GM19238 (cell line): ENCODE data around the gene PITPNC1.
"Not testable (repeated sequence)": the region's sequence is repeated elsewhere in the genome, so short reads cannot be mapped to it uniquely, and the experiment has no call there.

ENCODE experiments used
- DNase-seq: peaks from one replicate; pipeline ENCODE4 v3.0.0; 2011; ENCODE audit warnings: low spot score; ENCODE audit not compliant: insufficient read length

Gene PITPNC1

GRCh38 chr17:67646472-67646871 is 269.4 kb downstream of the PITPNC1 start:
- no peak for DNase-seq

DNA sequence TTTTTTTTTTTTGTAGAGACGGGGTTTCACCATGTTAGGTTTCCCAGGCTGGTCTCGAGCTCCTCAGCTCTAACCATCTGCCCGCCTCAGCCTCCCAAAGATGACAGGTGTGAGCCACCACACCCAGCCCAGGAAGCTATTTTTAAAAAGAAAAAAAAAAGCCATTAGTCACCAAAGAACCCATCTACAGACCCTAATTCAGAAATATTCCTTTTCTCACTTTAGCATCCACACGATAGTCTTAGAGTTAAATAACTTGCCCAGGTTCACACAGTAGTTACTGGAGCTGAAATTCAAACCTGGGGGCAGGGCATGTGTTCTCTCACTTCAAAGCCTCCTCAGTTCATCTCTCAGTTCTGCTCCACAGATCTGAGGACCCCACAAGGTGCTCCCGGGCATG is 270.4 kb downstream of the PITPNC1 start:
- DNase-seq = no peak

DNA sequence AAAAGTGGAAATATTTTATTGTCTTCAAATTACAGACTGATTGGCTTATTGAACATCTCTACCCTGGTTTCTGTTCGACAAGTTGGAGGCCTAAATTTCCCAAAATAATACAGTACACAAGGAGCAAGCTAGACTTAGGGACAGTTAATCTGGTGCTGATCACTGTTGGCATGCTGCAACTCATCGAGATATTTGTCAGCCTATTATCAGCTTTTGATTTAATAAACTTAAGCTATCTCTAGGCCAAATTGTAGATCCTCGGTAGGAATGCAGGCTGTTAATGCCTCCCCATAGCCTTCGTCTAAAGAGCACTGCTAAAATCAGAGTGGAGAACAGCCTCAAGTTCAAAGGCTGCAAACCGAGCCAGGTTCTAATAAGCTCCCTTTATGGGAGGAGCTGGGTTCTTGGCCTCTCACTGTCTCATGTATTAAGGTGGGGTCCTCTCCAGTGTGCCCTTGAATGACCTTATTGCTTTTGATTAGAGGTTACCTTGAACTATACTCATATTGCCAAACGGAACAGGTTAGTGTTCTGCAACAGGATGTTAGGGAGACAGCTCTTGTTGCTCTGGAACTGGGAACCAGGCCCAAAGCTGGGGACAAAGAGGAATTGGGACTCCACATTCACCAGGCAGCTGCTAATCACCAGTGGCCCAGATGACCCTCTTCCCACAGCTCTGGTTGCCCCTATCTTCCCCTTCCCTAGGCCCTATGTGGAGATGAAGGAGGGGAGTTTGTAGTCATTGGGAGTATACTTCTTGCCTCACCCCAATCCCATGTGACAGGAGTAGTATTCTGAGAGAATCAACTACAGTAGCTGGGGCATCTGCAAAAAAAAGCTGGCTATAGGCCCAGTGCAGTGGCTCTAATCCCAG is 271.2 kb downstream of the PITPNC1 start:
- DNase-seq = no peak

DNA sequence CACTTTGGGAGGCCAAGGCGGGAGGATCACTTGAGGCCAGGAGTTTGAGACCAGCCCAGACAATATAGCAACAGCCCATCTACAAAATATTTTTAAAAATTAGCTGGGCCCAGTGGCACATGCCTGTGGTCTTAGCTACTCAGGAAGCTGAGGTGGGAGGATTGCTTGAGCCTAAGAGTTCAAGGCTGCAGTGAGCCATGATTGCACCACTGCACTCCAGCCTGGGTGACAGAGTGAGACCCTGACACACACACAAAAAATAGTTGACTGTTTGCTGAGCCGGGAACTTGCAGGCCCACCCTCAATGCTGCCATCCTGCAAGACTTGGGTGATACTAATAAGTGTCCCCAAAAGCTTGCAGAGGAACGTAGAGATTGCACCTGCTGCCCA is 271.8 kb downstream of the PITPNC1 start:
- DNase-seq = not testable (repeated sequence)

DNA sequence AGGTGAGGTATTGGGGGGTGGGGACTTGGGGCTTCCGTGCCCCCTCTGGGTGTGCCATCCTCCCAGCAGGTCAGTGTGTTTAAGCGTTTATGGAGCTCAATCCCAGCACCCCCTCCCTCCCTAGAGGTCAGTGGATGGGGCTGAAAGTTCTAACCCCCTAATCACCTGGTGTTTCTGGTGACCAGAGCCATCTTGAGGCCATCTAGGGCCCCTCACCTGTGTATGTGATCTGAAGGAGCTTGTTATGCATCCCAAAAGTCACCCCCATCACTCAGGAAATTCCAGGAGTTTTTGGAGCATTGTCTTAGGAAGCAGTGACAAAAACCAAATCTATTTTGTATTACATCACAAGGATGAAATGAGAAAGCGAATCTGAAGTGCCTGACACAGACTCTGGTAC is 272.8 kb downstream of the PITPNC1 start:
- no peak for DNase-seq

DNA sequence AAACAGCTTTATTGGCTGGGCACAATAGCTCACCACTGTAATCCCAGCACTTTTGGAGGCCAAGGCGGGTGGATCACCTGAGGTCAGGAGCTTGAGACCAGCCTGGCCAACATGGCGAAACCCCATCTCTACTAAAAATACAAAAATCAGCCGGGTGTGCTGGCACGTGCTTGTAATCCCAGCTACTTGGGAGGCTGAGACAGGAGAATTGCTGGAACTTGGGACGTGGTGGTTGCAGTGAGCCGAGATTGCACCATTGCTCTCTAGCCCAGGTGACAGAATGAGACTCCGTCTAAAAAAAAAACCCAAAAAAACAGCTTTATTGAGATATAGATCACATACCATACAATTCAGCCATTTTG is 274.1 kb downstream of the PITPNC1 start:
- DNase-seq = not testable (repeated sequence)

DNA sequence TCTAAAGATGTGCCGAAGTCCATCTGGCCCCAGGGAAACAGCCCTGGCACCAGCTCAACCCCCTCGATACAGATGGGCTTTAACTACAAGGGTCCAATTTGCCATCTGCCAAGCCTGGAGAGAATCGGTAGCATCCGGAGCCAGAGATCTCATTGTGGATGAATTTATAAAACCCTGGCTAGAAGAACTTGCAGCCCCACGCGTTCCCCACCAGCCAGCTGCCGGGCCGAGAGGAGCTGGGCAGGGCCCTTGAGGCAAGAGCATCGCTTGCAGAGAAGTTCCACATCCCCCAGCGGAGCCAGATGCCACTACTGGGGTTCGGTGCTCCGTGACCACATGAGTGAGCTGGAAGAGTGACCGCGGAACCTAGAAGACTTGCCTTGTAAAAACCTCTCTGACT is 275.4 kb downstream of the PITPNC1 start:
- no peak for DNase-seq

DNA sequence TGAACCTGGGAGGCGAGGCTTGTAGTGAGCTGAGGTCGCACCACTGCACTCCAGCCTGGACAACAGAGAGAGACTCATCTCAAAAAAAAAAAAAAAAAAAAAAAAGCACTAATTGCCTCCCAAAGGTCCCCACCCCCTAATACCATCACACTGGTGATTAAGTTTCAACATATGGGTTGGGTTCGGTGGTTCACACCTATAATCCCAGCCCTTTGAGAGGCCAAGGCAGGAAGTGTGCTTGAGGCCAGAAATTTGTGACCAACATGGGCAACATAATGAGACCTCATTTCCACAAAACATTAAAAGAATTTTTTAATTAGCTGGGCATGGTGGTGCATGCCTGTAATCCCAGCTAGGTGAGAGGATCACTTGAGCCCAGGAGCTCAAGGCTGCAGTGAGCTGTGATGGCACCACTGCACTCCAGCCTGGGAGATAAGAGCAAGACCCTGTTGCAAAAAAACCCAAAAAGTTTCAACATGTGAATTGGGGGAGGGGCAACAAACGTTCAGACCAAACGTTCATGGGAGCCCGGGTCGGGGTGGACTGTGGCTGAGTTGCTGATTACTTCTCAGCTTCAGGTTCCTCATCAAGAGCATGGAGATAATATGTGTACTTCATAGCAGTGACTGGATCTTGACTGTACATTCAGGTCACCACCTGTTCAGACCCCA is 278.5 kb downstream of the PITPNC1 start:
- DNase-seq = no peak

DNA sequence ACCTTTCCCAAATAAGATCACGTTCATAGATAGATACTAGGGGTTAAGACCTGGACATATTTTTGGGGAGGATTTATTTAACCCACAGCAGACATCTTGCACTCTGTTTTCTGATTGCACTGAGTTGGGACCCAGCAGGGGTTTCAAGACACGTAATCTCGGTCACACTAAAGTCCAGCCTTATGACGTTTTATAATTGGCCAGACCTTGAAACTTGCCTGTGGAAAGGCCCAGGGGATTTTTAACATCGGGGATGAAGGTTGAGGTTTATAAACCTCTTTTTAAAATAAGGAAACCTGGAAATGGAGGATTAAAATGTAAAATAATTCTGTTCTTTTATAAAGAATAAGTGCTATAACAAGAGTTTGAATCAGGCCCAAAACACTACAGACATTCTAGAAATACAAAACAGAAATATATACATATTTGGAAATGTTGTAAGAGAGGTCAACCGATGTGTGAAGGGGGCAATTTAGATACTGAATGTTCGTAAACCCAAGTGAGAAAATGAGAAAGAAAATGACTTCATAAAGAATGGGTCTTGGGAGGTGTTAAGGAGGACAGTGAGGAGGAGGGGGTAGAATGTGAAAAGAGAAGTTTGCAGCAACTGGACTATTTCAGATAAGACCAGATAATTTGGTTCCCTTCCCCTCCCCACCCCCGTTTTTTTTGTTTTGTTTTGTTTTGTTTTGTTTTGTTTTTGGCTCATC is 279.6 kb downstream of the PITPNC1 start:
- no peak for DNase-seq

DNA sequence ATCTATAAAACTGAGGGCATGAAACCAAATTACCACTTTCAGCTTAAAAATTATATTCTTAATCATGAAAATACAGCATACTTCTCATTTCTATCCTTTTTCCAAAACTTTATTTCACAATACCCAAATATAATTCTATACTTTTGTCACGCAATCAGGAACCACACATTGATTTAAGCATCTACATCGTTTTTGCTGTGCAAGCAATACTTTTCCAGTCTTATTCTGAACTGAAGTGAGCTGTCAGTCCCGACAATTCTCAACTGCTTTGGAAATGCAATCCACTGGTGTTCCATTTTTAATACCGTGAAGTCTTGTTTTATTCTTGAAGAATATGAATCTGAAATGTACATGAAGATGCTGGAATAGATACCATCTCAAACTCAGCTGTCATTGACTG is 280.5 kb downstream of the PITPNC1 start:
- no peak for DNase-seq

GRCh38 chr17:67658265-67658664 is 281.2 kb downstream of the PITPNC1 start:
- no peak for DNase-seq

- DNase-seq = no peak
Measured at GRCh38 chr17:67659028-67659427, 281.9 kb downstream of the PITPNC1 start.

GRCh38 chr17:67662712-67663111 is 285.6 kb downstream of the PITPNC1 start:
- no peak for DNase-seq

DNA sequence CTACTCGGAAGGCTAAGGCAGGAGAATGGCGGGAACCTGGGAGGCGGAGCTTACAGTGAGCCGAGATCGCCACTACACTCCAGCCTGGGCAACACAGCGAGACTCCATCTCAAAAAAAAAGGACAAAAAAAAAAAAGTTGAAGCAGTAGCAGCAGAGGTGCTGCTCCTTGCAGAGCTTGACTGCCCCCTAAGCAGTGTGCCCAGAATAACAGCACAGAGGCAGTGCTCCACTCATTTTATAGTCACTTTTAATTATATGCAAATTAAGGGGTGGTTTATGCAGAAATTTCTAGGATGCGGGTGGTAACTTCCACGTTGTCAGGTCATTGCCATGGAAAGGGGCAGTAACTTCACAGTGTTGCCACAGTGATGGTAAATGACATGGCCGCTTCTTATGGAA is 286.4 kb downstream of the PITPNC1 start:
- no peak for DNase-seq

DNA sequence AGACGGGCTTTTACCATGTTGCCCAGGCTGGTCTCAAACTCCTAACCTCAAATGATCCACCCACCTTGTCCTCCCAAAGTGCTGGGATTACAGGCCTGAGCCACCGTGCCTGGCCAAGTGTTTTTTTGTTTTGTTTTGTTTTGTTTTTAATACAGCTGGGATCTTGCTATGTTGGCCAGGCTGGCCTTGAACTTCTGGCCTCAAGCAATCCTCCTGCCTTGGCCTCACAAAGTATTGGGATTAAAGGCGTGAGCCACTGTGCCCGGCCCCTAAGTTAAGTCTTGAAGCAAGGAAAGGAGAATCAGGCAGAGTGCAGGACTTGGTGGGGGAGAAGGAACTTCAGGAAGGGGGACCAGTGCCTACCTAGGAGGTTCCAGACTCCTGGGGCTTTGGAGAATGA is 288.9 kb downstream of the PITPNC1 start:
- DNase-seq = no peak

DNA sequence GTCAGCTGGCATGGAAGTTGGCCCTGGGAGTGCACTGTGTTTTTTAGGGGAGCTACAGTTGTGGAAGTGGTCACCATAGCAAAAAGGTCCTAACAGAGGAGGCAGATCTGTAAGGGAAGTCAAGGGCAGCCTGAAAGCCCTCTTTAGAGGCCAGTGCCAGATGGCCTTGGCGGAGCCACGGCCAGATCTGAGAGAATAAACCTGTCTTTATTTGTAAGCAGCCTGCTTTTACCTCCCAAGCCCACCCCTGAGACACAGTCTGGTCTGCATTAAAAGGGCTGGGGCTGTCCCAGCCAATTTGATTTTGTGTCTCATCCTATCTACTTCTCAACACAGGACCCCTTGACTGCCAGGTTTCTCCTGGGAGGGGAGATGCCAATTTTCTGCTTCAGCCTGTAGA is 289.6 kb downstream of the PITPNC1 start:
- no peak for DNase-seq

DNA sequence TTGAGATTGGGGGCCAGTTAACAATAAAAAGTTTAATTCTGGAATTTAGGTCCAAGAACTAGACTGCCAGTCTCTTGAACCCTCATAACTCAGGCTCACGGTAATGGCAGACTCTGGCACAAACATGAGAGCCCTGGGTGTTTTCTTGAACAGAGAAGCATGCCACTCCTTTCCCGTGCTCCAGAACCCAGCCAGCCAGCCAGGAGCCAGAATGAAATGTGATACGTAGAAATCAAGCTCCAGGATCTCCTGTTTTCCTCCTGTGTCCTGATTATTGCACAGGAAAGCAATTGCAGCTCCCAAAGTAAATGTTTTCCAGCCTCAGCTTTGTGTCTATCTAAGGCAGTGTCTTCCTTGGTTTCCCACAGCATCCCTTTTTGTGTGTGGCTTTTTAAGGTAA is 294.4 kb downstream of the PITPNC1 start:
- DNase-seq = no peak

- DNase-seq = no peak
Measured at GRCh38 chr17:67672592-67673335, 295.7 kb downstream of the PITPNC1 start.

DNA sequence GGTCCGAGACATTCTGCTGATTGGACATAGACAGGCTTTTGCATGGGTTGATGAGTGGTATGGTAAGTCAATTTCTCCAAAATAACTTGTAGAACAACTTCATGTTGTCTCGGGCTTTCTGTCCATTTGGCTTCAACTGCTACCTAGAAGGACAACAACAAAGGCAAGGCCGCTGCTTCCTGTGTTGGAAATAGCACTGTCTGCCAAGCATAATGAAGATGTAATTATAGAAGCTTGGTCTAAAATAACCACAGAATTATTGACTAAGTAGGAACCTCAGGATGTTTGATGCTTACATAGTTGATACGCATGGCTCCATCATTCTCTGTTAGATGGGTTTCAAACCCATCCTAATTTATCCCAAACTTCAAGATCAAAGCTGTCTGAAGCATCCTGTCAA is 298.4 kb downstream of the PITPNC1 start:
- DNase-seq = no peak

DNA sequence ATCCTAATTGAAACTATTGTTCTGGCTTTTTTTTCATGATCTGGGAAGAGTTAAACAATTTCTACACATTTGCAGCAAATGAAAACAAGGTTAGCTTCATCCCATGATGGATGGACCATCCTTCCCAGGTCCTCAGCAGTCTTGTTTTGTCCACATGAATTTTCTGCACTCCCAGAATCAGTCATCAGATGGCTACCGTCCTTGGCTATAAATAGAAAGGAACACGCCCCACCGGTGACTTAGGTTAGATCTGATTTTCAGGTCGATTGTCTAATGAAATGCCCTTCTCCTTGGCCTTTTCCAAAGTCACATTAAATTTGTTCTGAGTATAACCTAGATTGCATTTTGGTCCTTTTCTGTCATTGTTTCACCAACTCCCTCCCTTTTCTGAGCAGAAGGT is 299.2 kb downstream of the PITPNC1 start:
- DNase-seq = no peak

- DNase-seq = no peak
Measured at GRCh38 chr17:67678414-67678813, 301.3 kb downstream of the PITPNC1 start.

GRCh38 chr17:67679225-67679624 is 302.1 kb downstream of the PITPNC1 start:
- DNase-seq = no peak
